ENCODE measurements around the gene ATAD3C. TPM values are rescaled to one million over a fixed set of nuclear protein-coding genes. Genes with fewer than 3 reads are reported as not detected.
"Not testable (repeated sequence)": the region's sequence is repeated elsewhere in the genome, so short reads cannot be mapped to it uniquely, and the experiment has no call there.

ATAD3C gene
- total RNA-seq, 1 experiment from 2014 or later: not detected

- peaks cover 30% of the 10 kb centered on the region for H3K79me2 ChIP-seq (ENCODE audit: low read length)
- no peak overlapping the region for H3K4me2 ChIP-seq (ENCODE audit: low read depth, low read length, poor library complexity, severe bottlenecking)
- no peak overlapping the region for H3K9ac ChIP-seq (ENCODE audit: low read length)
- H4K20me1 ChIP-seq (ENCODE audit: insufficient read depth, low read depth, low read length): peaks cover 15% of the 10 kb centered on the region
- no peak overlapping the region for H3K27ac ChIP-seq (ENCODE audit: low read length)
- no peaks in the 10 kb centered on the region for H3K9me3 ChIP-seq (ENCODE audit: low read length)
- H3K4me1 ChIP-seq (ENCODE audit: low read length): peaks cover 11% of the 10 kb centered on the region
- H3K27me3 ChIP-seq (ENCODE audit: low read length): no peaks in the 10 kb centered on the region
- no peaks in the 10 kb centered on the region for H3K9me2 ChIP-seq (replicated peaks; ENCODE audit: insufficient read depth, low read length)
- peaks cover 5% of the 10 kb centered on the region; the same call in 1 of the 2 replicates for H3K36me3 ChIP-seq (ENCODE audit: insufficient read depth, low read length)
- no peak for DNase-seq
- H3K4me3 ChIP-seq (ENCODE audit: low read length): no peak overlapping the region
- no peak overlapping the region for H2AFZ ChIP-seq (ENCODE audit: low read length)
Measured at GRCh38 chr1:1477206-1477605, 27.7 kb downstream of the ATAD3C start.

- Histone ChIP-seq H3K9ac (ENCODE audit: low read length) (no peak overlapping the region), H2AFZ (ENCODE audit: low read length) (no peak overlapping the region), H3K4me3 (ENCODE audit: low read length) (no peak overlapping the region), H3K36me3 (ENCODE audit: insufficient read depth, low read length) (peaks cover 10% of the 10 kb centered on the region; the same call in 1 of the 2 replicates), H3K27me3 (ENCODE audit: low read length) (no peaks in the 10 kb centered on the region), H4K20me1 (ENCODE audit: insufficient read depth, low read depth, low read length) (no peaks in the 10 kb centered on the region; the same call in 1 of the 2 replicates), H3K9me3 (ENCODE audit: low read length) (no peaks in the 10 kb centered on the region), H3K9me2 (replicated peaks; ENCODE audit: insufficient read depth, low read length) (no peaks in the 10 kb centered on the region), H3K79me2 (ENCODE audit: low read length) (peaks cover 7% of the 10 kb centered on the region), H3K4me2 (ENCODE audit: low read depth, low read length, poor library complexity, severe bottlenecking) (no peak overlapping the region), H3K4me1 (ENCODE audit: low read length) (no peaks in the 10 kb centered on the region), H3K27ac (ENCODE audit: low read length) (no peak overlapping the region)
- no peak for DNase-seq
Measured at GRCh38 chr1:1479547-1480487, 30.3 kb downstream of the ATAD3C start.

- H3K27me3 ChIP-seq (ENCODE audit: low read length); H3K4me2 ChIP-seq (ENCODE audit: low read depth, low read length, poor library complexity, severe bottlenecking); DNase-seq; H4K20me1 ChIP-seq (ENCODE audit: insufficient read depth, low read depth, low read length); H3K27ac ChIP-seq (ENCODE audit: low read length); H3K79me2 ChIP-seq (ENCODE audit: low read length); H3K9ac ChIP-seq (ENCODE audit: low read length); H3K9me2 ChIP-seq (replicated peaks; ENCODE audit: insufficient read depth, low read length); H3K4me1 ChIP-seq (ENCODE audit: low read length); H3K9me3 ChIP-seq (ENCODE audit: low read length); H2AFZ ChIP-seq (ENCODE audit: low read length); H3K4me3 ChIP-seq (ENCODE audit: low read length): not testable (repeated sequence)
- peaks cover 10% of the 10 kb centered on the region; the same call in 1 of the 2 replicates for H3K36me3 ChIP-seq (ENCODE audit: insufficient read depth, low read length)
Measured at GRCh38 chr1:1480488-1480867, 31.0 kb downstream of the ATAD3C start.

- H2AFZ ChIP-seq (ENCODE audit: low read length); H4K20me1 ChIP-seq (ENCODE audit: insufficient read depth, low read depth, low read length); H3K4me2 ChIP-seq (ENCODE audit: low read depth, low read length, poor library complexity, severe bottlenecking); H3K4me1 ChIP-seq (ENCODE audit: low read length); H3K9me3 ChIP-seq (ENCODE audit: low read length); H3K9ac ChIP-seq (ENCODE audit: low read length); H3K36me3 ChIP-seq (ENCODE audit: insufficient read depth, low read length); H3K79me2 ChIP-seq (ENCODE audit: low read length); DNase-seq; H3K27ac ChIP-seq (ENCODE audit: low read length); H3K4me3 ChIP-seq (ENCODE audit: low read length); H3K9me2 ChIP-seq (replicated peaks; ENCODE audit: insufficient read depth, low read length); H3K27me3 ChIP-seq (ENCODE audit: low read length): not testable (repeated sequence)
Measured at GRCh38 chr1:1481811-1482210, 32.3 kb downstream of the ATAD3C start.

- no peak overlapping the region for H3K9ac ChIP-seq (ENCODE audit: low read length)
- no peaks in the 10 kb centered on the region for H3K4me1 ChIP-seq (ENCODE audit: low read length)
- H3K79me2 ChIP-seq (ENCODE audit: low read length): no peaks in the 10 kb centered on the region
- no peaks in the 10 kb centered on the region for H3K9me3 ChIP-seq (ENCODE audit: low read length)
- no peak overlapping the region for H3K4me2 ChIP-seq (ENCODE audit: low read depth, low read length, poor library complexity, severe bottlenecking)
- no peak overlapping the region for H3K4me3 ChIP-seq (ENCODE audit: low read length)
- no peaks in the 10 kb centered on the region for H4K20me1 ChIP-seq (ENCODE audit: insufficient read depth, low read depth, low read length)
- H3K27ac ChIP-seq (ENCODE audit: low read length): no peak overlapping the region
- DNase-seq: no peak
- no peaks in the 10 kb centered on the region for H3K9me2 ChIP-seq (replicated peaks; ENCODE audit: insufficient read depth, low read length)
- peaks cover 5% of the 10 kb centered on the region; the same call in 1 of the 2 replicates for H3K36me3 ChIP-seq (ENCODE audit: insufficient read depth, low read length)
- no peak overlapping the region for H2AFZ ChIP-seq (ENCODE audit: low read length)
- no peaks in the 10 kb centered on the region for H3K27me3 ChIP-seq (ENCODE audit: low read length)
Measured at GRCh38 chr1:1482856-1483255, 33.4 kb downstream of the ATAD3C start.

GRCh38 chr1:1483714-1484113, 34.2 kb downstream of the ATAD3C start:
- H3K79me2 ChIP-seq (ENCODE audit: low read length): no peaks in the 10 kb centered on the region
- H3K36me3 ChIP-seq (ENCODE audit: insufficient read depth, low read length): peaks cover 12% of the 10 kb centered on the region

GRCh38 chr1:1484976-1485750, 35.7 kb downstream of the ATAD3C start:
- peaks cover 23% of the 10 kb centered on the region for H3K36me3 ChIP-seq (ENCODE audit: insufficient read depth, low read length)
- not testable (repeated sequence) for H3K79me2 ChIP-seq (ENCODE audit: low read length); H3K27ac ChIP-seq (ENCODE audit: low read length); H3K9ac ChIP-seq (ENCODE audit: low read length); H3K4me1 ChIP-seq (ENCODE audit: low read length); H2AFZ ChIP-seq (ENCODE audit: low read length); H3K9me2 ChIP-seq (replicated peaks; ENCODE audit: insufficient read depth, low read length); H3K4me3 ChIP-seq (ENCODE audit: low read length); H4K20me1 ChIP-seq (ENCODE audit: insufficient read depth, low read depth, low read length); H3K27me3 ChIP-seq (ENCODE audit: low read length); DNase-seq; H3K4me2 ChIP-seq (ENCODE audit: low read depth, low read length, poor library complexity, severe bottlenecking); H3K9me3 ChIP-seq (ENCODE audit: low read length)

More at GRCh38 chr1:1483714-1484113, 34.2 kb downstream of the ATAD3C start:
- no peaks in the 10 kb centered on the region for H3K9me2 ChIP-seq (replicated peaks; ENCODE audit: insufficient read depth, low read length)
- no peak overlapping the region for H3K4me2 ChIP-seq (ENCODE audit: low read depth, low read length, poor library complexity, severe bottlenecking)
- no peak overlapping the region for H3K4me3 ChIP-seq (ENCODE audit: low read length)
- no peak overlapping the region for H2AFZ ChIP-seq (ENCODE audit: low read length)
- H3K27me3 ChIP-seq (ENCODE audit: low read length): no peaks in the 10 kb centered on the region
- H3K9ac ChIP-seq (ENCODE audit: low read length): no peak overlapping the region
- no peaks in the 10 kb centered on the region for H3K4me1 ChIP-seq (ENCODE audit: low read length)
- no peak for DNase-seq
- no peaks in the 10 kb centered on the region for H3K9me3 ChIP-seq (ENCODE audit: low read length)
- no peaks in the 10 kb centered on the region for H4K20me1 ChIP-seq (ENCODE audit: insufficient read depth, low read depth, low read length)
- H3K27ac ChIP-seq (ENCODE audit: low read length): no peak overlapping the region

GRCh38 chr1:1485755-1486317, 36.3 kb downstream of the ATAD3C start:
- not testable (repeated sequence) for H4K20me1 ChIP-seq (ENCODE audit: insufficient read depth, low read depth, low read length); H3K79me2 ChIP-seq (ENCODE audit: low read length); H3K9ac ChIP-seq (ENCODE audit: low read length); H3K27ac ChIP-seq (ENCODE audit: low read length); H2AFZ ChIP-seq (ENCODE audit: low read length); H3K4me1 ChIP-seq (ENCODE audit: low read length); H3K9me2 ChIP-seq (replicated peaks; ENCODE audit: insufficient read depth, low read length); H3K4me3 ChIP-seq (ENCODE audit: low read length); H3K9me3 ChIP-seq (ENCODE audit: low read length); DNase-seq; H3K27me3 ChIP-seq (ENCODE audit: low read length); H3K4me2 ChIP-seq (ENCODE audit: low read depth, low read length, poor library complexity, severe bottlenecking)
- peaks cover 27% of the 10 kb centered on the region for H3K36me3 ChIP-seq (ENCODE audit: insufficient read depth, low read length)

Data from Karpas-422 (cell line).